Lower leg skin (tissue), 3 donors: ENCODE measurements around the gene VAMP8.

Experiments used
- CTCF ChIP-seq, 3 donors: fragments of 450-650 bp; IDR thresholded peaks; one replicate each; pipeline ENCODE4 v1.5.1; 2016; ENCODE audit warnings: antibody characterized with exemption in 3 of 3, mild to moderate bottlenecking in 3 of 3, moderate library complexity in 2 of 3
- POLR2A ChIP-seq, 2 donors: fragments of 450-650 bp; IDR thresholded peaks; one replicate each; pipeline ENCODE4 v1.6.1; 2016 to 2017; ENCODE audit warnings: antibody characterized with exemption in 2 of 2, mild to moderate bottlenecking in 1 of 2, moderate library complexity in 1 of 2

- TF ChIP-seq POLR2A (IDR thresholded peaks at IDR 0.05) (no peak), CTCF (IDR thresholded peaks at IDR 0.05) (no peak)
Observed at GRCh38 chr2:85628658-85629057, 51.3 kb downstream of the VAMP8 start.
